ENCODE data around the gene HOXA6. TPM values are rescaled to one million over a fixed set of nuclear protein-coding genes. Genes with fewer than 3 reads are reported as not detected.
A peak's percentile ranks its signal among the peaks of the same experiment; 100 is the strongest.

The HOXA6 gene
- total RNA-seq, 1 donor = 7.6 TPM

- peaks cover 16% of the 10 kb centered on the region for H3K4me1 ChIP-seq (ENCODE audit: insufficient read depth, low read length)
- TF ChIP-seq CTCF (IDR thresholded peaks at IDR 0.05; ENCODE audit: extremely low read depth, low read depth, low read length) = no peak
- H3K36me3 ChIP-seq (ENCODE audit: insufficient read depth, low read length) = peaks cover 59% of the 10 kb centered on the region
- H3K27ac ChIP-seq (ENCODE audit: low read depth, low read length) = peak overlapping the region; percentile 37
- peak; percentile 85 for DNase-seq (ENCODE audit: insufficient read length, low spot score, missing footprints)
- H4K20me1 ChIP-seq (ENCODE audit: insufficient read depth, low read length) = peaks cover 4% of the 10 kb centered on the region
- H2AFZ ChIP-seq (ENCODE audit: low read length) = no peak overlapping the region
- peak overlapping the region; percentile 43 for H3K4me2 ChIP-seq (ENCODE audit: insufficient read depth, low read length)
- H3K4me3 ChIP-seq (ENCODE audit: insufficient read depth, low read length) = peak overlapping the region; percentile 63
- H3K79me2 ChIP-seq (ENCODE audit: insufficient read depth, low read length) = peaks cover 85% of the 10 kb centered on the region
- H3K27me3 ChIP-seq (ENCODE audit: insufficient read depth, low read length) = no peaks in the 10 kb centered on the region
- H3K9me3 ChIP-seq (ENCODE audit: low read depth, low read length) = no peaks in the 10 kb centered on the region
Observed at GRCh38 chr7:27141923-27142579, 5.5 kb downstream of the HOXA6 start.

- peaks cover 53% of the 10 kb centered on the region for H3K36me3 ChIP-seq (ENCODE audit: insufficient read depth, low read length)
- TF ChIP-seq CTCF (IDR thresholded peaks at IDR 0.05; ENCODE audit: extremely low read depth, low read depth, low read length) = no peak
- H3K9me3 ChIP-seq (ENCODE audit: low read depth, low read length) = no peaks in the 10 kb centered on the region
- H3K4me3 ChIP-seq (ENCODE audit: insufficient read depth, low read length) = peak overlapping the region; percentile 63
- peaks cover 4% of the 10 kb centered on the region for H4K20me1 ChIP-seq (ENCODE audit: insufficient read depth, low read length)
- no peak overlapping the region for H2AFZ ChIP-seq (ENCODE audit: low read length)
- H3K4me1 ChIP-seq (ENCODE audit: insufficient read depth, low read length) = peaks cover 19% of the 10 kb centered on the region
- peak; percentile 76 for DNase-seq (ENCODE audit: insufficient read length, low spot score, missing footprints)
- H3K4me2 ChIP-seq (ENCODE audit: insufficient read depth, low read length) = no peak overlapping the region
- no peaks in the 10 kb centered on the region for H3K27me3 ChIP-seq (ENCODE audit: insufficient read depth, low read length)
- no peak overlapping the region for H3K27ac ChIP-seq (ENCODE audit: low read depth, low read length)
- peaks cover 77% of the 10 kb centered on the region for H3K79me2 ChIP-seq (ENCODE audit: insufficient read depth, low read length)
Observed at GRCh38 chr7:27141137-27141922, 6.2 kb downstream of the HOXA6 start.

- DNase-seq (ENCODE audit: insufficient read length, low spot score, missing footprints) = peak; percentile 62
- peaks cover 45% of the 10 kb centered on the region for H3K36me3 ChIP-seq (ENCODE audit: insufficient read depth, low read length)
- TF ChIP-seq CTCF (IDR thresholded peaks at IDR 0.05; ENCODE audit: extremely low read depth, low read depth, low read length) = no peak
- H3K4me1 ChIP-seq (ENCODE audit: insufficient read depth, low read length) = peaks cover 30% of the 10 kb centered on the region
- H3K4me2 ChIP-seq (ENCODE audit: insufficient read depth, low read length) = no peak overlapping the region
- H2AFZ ChIP-seq (ENCODE audit: low read length) = no peak overlapping the region
- H3K27ac ChIP-seq (ENCODE audit: low read depth, low read length) = no peak overlapping the region
- no peaks in the 10 kb centered on the region for H3K9me3 ChIP-seq (ENCODE audit: low read depth, low read length)
- peaks cover 8% of the 10 kb centered on the region for H4K20me1 ChIP-seq (ENCODE audit: insufficient read depth, low read length)
- H3K27me3 ChIP-seq (ENCODE audit: insufficient read depth, low read length) = no peaks in the 10 kb centered on the region
- no peak overlapping the region for H3K4me3 ChIP-seq (ENCODE audit: insufficient read depth, low read length)
- peaks cover 75% of the 10 kb centered on the region for H3K79me2 ChIP-seq (ENCODE audit: insufficient read depth, low read length)
Observed at GRCh38 chr7:27140126-27140857, 7.3 kb downstream of the HOXA6 start.
